OCI-LY1 (cell line): Measurements from ENCODE around the gene PLEKHJ1.

ENCODE experiments used
- H2AFZ ChIP-seq: fragments of 200-600 bp; sonication (generic), shearing (Covaris generic); 2 replicates; pipeline ENCODE4 v1.6.0; 2014; ENCODE audit warnings: antibody characterized with exemption, mild to moderate bottlenecking, low read length
- H3F3A ChIP-seq: fragments of 200-600 bp; sonication (generic), shearing (Covaris generic); 2 replicates; pipeline ENCODE4 v1.6.0; 2014; ENCODE audit warnings: mild to moderate bottlenecking, antibody characterized with exemption, low read length, moderate library complexity; ENCODE audit not compliant: insufficient read depth
- H3K27ac ChIP-seq: fragments of 200-600 bp; sonication (generic); 2 replicates; pipeline ENCODE4 v1.5.1; 2014; ENCODE audit warnings: low read length, mixed run types, mild to moderate bottlenecking, low read depth; ENCODE audit not compliant: poor library complexity, severe bottlenecking
- H3K27me3 ChIP-seq: fragments of 200-600 bp; sonication (generic); 2 replicates; pipeline ENCODE4 v1.6.0; 2014; ENCODE audit warnings: antibody characterized with exemption, mild to moderate bottlenecking, low read length, moderate library complexity; ENCODE audit not compliant: insufficient read depth
- H3K36me3 ChIP-seq: fragments of 200-600 bp; sonication (generic); 2 replicates; pipeline ENCODE4 v1.6.1; 2014; ENCODE audit warnings: mild to moderate bottlenecking, antibody characterized with exemption, low read length, moderate library complexity, mixed read lengths; ENCODE audit not compliant: insufficient read depth
- H3K4me1 ChIP-seq: fragments of 200-600 bp; sonication (generic); 2 replicates; pipeline ENCODE4 v1.5.1; 2014; ENCODE audit warnings: mild to moderate bottlenecking, low read length, moderate library complexity; ENCODE audit not compliant: insufficient read depth, severe bottlenecking
- H3K4me2 ChIP-seq: fragments of 200-600 bp; sonication (generic), shearing (Covaris generic); 2 replicates; pipeline ENCODE4 v1.6.1; 2014; ENCODE audit warnings: low read length
- H3K4me3 ChIP-seq: fragments of 200-600 bp; sonication (generic); 2 replicates; pipeline ENCODE4 v1.5.1; 2014; ENCODE audit warnings: low read length, low read depth, mild to moderate bottlenecking, mixed read lengths; ENCODE audit not compliant: poor library complexity, severe bottlenecking
- H3K79me2 ChIP-seq: fragments of 200-600 bp; shearing (Covaris generic); 2 replicates; pipeline ENCODE4 v1.6.1; 2016; ENCODE audit warnings: mixed run types, low read length, mixed read lengths; ENCODE audit not compliant: insufficient read depth
- H3K9ac ChIP-seq: fragments of 200-600 bp; sonication (generic), shearing (Covaris generic); 2 replicates; pipeline ENCODE4 v1.6.1; 2014; ENCODE audit warnings: mild to moderate bottlenecking, low read length, mixed read lengths
- H3K9me2 ChIP-seq: fragments of 200-600 bp; sonication (generic), shearing (Covaris generic); 2 replicates; pipeline ENCODE4 v1.6.1; 2014; ENCODE audit warnings: low read depth, mild to moderate bottlenecking, low read length, mixed read lengths
- H3K9me3 ChIP-seq: fragments of 200-600 bp; shearing (Covaris generic); 2 replicates; pipeline ENCODE4 v1.6.1; 2014; ENCODE audit warnings: low read length, mixed read lengths
- H4K20me1 ChIP-seq: fragments of 200-600 bp; sonication (generic), shearing (Covaris generic); 2 replicates; pipeline ENCODE4 v1.6.0; 2016; ENCODE audit warnings: mild to moderate bottlenecking, low read length; ENCODE audit not compliant: insufficient read depth
- EZH2 ChIP-seq: fragments of 200-600 bp; sonication (generic), shearing (Covaris generic); IDR thresholded peaks from 2 replicates; pipeline ENCODE4 v1.8.0; 2017; ENCODE audit warnings: borderline replicate concordance, mixed run types, mild to moderate bottlenecking, antibody characterized with exemption, low read length, moderate library complexity, mixed read lengths
- TF ChIP-seq, protein P1 (sequence below): fragments of 200-600 bp; sonication (generic), shearing (Covaris generic); IDR thresholded peaks from 2 replicates; pipeline ENCODE4 v1.5.1; 2017; ENCODE audit warnings: mild to moderate bottlenecking, antibody characterized with exemption, low read length, moderate library complexity, mixed read lengths

The PLEKHJ1 gene

DNA sequence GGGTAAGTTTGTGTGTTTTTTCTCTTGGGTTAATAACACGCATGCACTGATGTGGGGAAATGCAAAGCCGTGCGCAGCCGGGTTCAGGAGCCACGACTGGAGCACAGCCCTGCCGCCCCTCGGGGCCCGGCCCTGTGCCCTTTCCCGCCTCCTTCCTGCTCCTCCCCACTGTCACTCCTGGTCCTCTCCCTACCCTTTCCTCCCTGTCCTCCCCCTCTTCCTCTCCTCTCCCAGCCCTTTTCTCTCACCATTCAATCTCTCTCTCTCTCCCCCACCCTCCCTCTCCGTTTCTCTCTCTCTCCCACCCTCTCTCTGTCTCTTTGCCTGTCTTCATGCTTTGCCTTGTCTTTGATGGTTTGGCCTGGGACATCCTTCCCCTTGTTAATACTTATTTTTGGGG lies 27.2 kb downstream of the PLEKHJ1 start:
- Histone ChIP-seq H3K79me2 (no peaks in the 10 kb centered on the region), H3K36me3 (peaks cover 14% of the 10 kb centered on the region), H3K4me1 (peaks cover 3% of the 10 kb centered on the region), H3K27ac (no peak overlapping the region), H3K27me3 (no peaks in the 10 kb centered on the region), H3K9ac (no peak overlapping the region), H3K4me2 (no peak overlapping the region), H3K9me3 (no peaks in the 10 kb centered on the region), H4K20me1 (no peaks in the 10 kb centered on the region), H3K4me3 (no peak overlapping the region), H3K9me2 (no peaks in the 10 kb centered on the region), H2AFZ (no peak overlapping the region), H3F3A (no peaks in the 10 kb centered on the region)
- TF ChIP-seq, protein P1, sequence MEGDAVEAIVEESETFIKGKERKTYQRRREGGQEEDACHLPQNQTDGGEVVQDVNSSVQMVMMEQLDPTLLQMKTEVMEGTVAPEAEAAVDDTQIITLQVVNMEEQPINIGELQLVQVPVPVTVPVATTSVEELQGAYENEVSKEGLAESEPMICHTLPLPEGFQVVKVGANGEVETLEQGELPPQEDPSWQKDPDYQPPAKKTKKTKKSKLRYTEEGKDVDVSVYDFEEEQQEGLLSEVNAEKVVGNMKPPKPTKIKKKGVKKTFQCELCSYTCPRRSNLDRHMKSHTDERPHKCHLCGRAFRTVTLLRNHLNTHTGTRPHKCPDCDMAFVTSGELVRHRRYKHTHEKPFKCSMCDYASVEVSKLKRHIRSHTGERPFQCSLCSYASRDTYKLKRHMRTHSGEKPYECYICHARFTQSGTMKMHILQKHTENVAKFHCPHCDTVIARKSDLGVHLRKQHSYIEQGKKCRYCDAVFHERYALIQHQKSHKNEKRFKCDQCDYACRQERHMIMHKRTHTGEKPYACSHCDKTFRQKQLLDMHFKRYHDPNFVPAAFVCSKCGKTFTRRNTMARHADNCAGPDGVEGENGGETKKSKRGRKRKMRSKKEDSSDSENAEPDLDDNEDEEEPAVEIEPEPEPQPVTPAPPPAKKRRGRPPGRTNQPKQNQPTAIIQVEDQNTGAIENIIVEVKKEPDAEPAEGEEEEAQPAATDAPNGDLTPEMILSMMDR = no peak

DNA sequence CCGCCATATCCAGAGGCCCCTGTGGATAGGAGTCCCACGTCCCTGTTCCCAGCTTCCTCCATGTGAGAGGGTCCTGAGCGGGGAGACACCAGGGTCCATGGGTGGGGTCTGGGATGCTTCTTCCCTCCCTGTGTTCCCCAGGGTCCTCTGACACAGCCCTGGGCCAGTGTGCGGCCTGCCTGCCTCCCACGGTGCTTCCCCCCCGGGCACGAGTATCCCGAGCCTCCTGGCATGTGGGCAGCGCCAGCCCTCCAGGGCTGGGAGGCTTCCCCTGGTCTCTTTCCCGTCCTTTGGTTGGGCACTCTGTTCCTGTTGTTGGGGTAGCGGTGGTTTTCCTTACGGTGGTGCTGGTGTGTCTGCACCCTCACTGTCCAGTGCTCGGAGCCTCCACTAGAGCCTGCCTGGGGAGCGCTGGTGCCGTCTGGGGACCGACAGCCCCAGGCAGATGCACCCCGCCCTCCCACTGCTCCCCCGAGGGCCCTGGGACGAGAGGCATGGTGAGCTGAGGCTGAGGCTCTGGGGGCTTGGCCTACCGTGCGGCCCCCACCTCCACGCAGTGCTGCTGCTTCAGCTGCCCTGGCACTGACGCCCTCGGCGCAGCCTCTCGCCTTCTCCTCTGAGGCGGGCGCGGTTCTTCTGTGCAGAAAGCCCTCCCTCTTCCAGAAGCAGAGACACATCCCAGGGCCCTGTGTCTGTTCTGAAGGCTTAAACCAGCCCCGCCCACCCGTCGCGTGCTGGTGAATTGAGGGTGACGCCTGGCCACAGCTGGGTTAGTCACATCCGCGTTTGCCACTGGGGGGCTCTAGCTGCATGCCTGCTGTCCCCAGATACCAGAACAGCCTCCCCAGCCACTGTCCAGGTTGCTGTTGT lies 27.9 kb downstream of the PLEKHJ1 start:
- TF ChIP-seq, protein P1 = peak; percentile 48
- no peak for TF ChIP-seq EZH2
- H4K20me1 ChIP-seq = no peaks in the 10 kb centered on the region
- H3F3A ChIP-seq = no peaks in the 10 kb centered on the region
- H3K4me2 ChIP-seq = no peak overlapping the region
- peaks cover 3% of the 10 kb centered on the region for H3K4me1 ChIP-seq
- no peaks in the 10 kb centered on the region for H3K9me2 ChIP-seq
- no peaks in the 10 kb centered on the region for H3K27me3 ChIP-seq
- H3K9me3 ChIP-seq = no peaks in the 10 kb centered on the region
- H3K79me2 ChIP-seq = no peaks in the 10 kb centered on the region
- H3K27ac ChIP-seq = no peak overlapping the region
- H2AFZ ChIP-seq = no peak overlapping the region
- H3K36me3 ChIP-seq = peaks cover 14% of the 10 kb centered on the region
- no peak overlapping the region for H3K4me3 ChIP-seq
- H3K9ac ChIP-seq = no peak overlapping the region

DNA sequence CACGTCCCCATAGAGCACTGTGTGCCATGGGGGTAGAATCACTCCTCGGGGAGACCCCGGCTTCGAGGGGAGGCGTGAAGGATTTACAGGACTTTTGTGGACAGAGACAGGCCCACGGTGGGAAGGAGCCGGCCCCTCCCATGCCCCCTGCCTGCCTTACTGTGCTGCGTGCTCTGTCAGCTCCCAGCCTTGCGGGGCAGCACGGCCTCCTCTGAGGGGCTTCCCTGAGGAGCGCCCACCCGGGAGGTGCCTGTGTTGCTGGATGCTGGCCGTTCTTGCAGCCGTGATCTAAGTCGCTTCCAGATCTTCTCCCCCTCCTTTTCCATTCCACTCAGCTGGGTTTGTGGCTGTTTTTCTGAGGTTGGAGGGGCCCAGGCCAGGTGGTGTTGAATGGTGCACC lies 29.1 kb downstream of the PLEKHJ1 start:
- H3K36me3 ChIP-seq = peaks cover 14% of the 10 kb centered on the region
- H3K4me2 ChIP-seq = no peak overlapping the region
- no peaks in the 10 kb centered on the region for H3K9me2 ChIP-seq
- TF ChIP-seq, protein P1 = no peak
- no peak for TF ChIP-seq EZH2
- no peak overlapping the region for H3K9ac ChIP-seq
- no peaks in the 10 kb centered on the region for H4K20me1 ChIP-seq
- H3K27me3 ChIP-seq = no peaks in the 10 kb centered on the region
- peaks cover 3% of the 10 kb centered on the region for H3K4me1 ChIP-seq
- H2AFZ ChIP-seq = no peak overlapping the region
- no peak overlapping the region for H3K4me3 ChIP-seq
- no peaks in the 10 kb centered on the region for H3F3A ChIP-seq
- H3K79me2 ChIP-seq = no peaks in the 10 kb centered on the region
- H3K27ac ChIP-seq = no peak overlapping the region
- H3K9me3 ChIP-seq = no peaks in the 10 kb centered on the region
